ENCODE measurements around the gene WBP2.
"Not testable (repeated sequence)": the region's sequence is repeated elsewhere in the genome, so short reads cannot be mapped to it uniquely, and the experiment has no call there.

WBP2 gene

DNA sequence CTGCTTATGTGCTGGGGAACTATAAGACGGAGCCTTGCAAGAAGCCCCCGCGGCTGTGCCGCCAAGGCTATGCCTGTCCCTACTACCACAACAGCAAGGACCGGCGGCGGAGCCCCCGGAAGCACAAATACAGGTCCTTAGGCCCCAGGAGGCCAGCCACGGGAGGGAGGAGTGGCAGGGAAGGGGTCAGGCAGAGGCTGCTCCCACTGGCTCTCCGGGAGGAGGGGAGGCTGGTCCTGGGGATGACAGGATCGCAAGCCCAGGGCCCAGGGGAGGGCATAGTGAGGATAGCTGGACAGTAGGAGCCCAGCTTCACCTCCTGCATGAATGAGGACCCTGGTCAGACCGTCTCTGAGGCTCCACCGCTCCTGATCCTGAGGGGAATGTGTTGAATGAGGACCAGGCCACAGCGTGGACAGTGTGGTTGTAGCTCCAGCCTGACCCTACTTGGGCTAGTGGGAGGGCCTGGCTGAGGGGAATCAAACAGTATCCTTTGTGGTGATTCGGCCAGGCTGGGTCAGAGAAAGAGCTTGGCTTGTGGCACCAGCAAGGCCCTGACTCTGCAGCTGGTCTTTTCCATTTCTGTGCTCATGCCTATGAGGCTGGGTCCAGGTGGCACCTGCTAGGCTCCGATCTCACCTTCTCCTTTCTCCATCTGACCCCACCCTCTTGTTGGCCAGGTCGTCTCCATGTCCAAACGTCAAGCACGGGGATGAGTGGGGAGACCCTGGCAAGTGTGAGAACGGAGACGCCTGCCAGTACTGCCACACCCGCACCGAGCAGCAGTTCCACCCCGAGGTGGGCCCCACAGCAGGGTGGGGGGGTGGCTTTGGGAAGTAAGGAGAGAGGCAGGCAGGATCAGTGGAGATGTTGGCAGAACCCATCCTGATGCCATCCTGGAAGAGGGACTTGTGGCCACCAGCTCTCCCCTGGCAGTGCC lies 41.8 kb downstream of the WBP2 start:
- DNase-seq (ENCODE audit: low read depth), result no peak

DNA sequence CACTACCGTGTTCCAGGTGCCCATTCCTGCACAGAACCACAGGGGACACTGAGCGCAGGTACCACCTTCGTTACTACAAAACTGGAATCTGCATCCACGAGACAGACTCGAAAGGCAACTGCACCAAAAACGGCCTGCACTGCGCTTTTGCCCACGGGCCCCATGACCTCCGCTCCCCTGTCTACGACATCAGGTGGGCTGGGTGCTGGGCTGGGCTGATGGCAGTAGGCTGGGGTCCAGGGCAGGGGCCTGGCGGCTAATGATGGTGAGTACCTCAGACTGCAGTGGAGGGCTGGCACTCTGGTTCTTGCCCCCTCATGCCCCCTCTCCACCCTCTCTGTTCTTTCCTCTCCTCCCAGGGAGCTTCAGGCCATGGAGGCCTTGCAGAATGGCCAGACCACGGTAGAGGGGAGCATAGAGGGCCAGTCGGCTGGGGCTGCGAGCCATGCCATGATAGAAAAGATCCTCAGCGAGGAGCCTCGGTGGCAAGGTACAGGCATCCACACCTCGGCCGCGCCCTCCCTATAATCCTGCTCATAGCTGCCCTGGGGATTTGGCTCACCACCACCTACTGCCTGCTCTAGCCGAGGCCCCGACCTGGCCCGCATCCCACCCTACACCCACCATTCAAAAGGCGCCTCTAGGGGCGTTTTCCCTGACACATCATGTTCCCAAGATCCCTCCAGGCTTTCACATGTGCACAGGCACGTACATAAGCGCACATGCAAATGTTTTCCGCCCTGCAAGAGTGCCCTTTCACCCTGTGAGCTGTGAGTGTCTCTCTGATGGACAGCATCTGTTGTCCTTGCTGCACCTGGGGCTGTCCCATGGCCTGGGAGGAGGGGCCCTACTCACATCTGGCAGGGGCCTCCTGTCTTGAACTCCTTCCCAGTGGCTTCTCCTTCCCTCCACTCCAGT lies 42.8 kb downstream of the WBP2 start:
- no peak for DNase-seq (ENCODE audit: low read depth)

DNA sequence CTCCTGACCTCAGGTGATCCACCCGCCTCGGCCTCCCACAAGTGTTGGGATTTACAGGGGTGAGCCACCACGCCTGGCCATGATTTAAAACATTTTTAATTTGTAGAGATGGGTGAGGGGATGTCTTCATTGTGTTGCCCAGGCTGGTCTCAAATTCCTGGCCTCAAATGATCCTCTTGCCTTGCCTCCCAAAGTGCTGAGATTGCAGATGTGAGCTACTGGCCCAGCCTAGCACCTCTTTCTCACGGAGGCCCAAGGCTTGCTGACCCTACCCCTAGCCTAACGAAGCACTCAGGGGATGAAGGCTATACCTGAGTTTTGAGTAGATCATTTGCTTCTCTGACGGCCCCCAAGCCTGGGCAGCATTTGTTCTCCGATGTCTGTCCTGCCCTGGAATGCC lies 44.0 kb downstream of the WBP2 start:
- DNase-seq (ENCODE audit: low read depth), result no peak

DNA sequence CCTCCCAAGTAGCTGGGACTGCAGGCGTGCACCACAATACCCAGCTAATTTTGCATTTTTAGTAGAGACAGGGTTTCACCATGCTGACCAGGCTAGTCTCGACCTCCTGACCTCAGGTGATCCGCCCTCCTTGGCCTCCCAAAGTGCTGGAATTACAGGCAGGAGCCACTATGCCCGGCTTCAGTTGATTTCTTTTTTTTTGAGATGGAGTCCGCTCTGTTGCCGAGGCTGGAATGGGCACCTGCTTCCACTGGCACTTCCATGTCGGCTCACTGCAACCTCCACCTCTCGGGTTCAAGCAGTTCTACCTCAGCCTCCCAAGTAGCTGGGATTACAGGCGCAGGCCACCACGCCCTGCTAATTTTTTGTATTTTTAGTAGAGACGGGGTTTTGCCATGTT lies 44.4 kb downstream of the WBP2 start:
- DNase-seq (ENCODE audit: low read depth), result not testable (repeated sequence)

DNA sequence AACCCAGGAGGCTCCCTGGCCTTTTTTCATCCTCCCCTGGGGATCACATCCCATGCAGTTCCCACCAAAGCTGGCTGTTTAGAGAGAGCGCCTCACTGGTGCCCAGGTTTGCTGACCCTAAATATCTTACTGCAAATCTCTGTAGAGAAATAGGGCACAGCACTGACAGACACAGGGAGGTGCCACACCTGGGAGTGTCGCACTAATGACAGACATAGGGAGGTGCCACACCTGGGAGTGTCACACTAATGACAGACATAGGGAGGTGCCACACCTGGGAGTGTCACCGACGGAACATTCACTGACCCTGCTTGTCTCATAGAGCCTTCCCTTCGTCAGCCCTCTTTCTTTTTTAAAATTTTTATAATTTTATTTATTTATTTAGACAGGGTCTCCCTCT lies 44.9 kb downstream of the WBP2 start:
- DNase-seq (ENCODE audit: low read depth), result no peak

DNA sequence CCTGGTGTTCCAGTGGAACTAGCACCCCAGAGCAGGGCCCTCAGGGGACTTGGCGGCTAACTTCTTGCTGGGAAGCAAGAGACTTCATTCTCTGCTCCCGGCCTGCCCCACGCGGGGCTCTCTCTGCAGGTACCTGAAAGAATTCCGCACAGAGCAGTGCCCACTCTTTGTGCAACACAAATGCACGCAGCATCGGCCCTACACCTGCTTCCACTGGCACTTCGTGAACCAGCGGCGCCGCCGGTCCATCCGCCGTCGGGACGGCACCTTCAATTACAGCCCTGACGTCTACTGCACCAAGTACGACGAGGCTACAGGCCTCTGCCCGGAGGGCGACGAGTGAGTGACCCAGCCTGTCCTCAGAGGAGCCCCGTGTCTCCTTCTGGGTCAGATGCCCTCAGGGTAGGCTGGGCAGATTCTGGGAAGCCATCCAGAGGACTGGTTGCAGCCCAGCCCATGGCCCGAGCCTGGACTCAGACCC lies 45.5 kb downstream of the WBP2 start:
- no peak for DNase-seq (ENCODE audit: low read depth)

DNA sequence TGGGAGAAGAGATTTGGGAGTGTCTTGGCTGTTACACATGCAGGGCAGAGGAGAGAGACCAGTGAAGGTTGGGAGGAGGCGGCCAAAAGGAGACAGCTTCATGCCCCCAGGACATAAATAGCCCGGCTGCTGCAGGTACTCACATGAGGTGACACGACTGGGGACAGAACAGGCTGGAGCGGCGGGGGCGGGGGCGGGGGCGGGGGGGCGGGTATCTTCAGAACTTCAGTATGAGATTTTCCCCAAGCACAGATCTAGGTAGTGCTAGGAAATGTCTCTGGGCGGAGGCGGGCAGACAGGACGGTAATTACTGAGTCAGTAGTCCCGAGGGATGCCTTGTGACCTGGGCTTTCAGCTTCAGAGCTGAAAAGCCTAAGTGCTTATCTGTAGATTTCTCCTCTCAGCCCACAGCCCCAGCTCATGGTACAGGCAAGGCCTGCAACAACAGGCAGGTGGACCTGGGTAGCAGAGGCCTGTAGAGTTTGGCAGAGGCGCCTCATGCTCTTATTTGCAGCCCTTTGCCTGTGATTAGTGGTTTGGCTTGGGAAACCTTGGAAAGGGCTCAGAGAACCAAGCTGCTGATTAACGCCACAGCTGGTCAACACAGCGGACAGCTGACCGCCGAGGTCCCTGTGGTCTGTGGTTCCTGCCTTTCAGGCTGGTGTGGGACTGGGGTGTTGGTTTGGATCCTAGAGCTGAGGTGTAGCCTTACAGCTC lies 46.1 kb downstream of the WBP2 start:
- no peak for DNase-seq (ENCODE audit: low read depth)

DNA sequence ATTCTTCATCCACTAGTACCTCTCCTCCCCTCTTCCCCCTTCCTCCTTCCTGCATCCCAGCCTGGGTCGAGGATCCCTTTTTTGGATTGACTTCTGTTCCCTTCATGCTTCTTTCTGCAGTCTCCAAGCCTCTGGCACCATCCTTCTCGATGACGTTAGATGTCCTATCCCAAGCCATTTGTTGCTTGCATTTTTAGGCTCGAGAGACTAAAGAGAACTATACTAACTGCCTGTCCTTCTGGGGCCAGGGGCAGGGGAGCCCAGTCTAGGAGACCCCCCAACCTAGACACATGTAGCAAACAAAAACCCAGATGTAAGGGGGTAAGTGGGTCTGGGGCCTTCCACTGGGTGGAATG lies 46.6 kb downstream of the WBP2 start:
- no peak for DNase-seq (ENCODE audit: low read depth)

DNA sequence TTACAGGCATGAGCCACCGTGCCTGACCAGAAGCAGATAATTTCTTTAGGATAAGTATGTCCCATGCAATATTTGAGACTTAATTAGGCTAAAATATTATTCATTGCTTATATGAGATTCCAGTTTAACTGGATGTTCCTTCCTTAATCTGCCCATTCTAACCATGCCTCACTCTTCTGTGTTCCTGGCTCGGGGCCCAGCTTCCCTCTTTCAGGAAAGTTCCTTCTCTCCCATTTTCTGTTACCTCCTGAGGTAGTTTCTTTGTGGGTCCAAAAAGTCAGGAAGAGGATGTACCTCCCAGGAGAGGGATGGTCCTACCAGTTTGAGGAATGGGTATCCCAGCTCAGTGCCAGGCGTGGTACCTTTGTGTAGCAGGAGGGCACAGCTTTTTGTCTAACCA lies 47.3 kb downstream of the WBP2 start:
- DNase-seq (ENCODE audit: low read depth), result no peak

DNA sequence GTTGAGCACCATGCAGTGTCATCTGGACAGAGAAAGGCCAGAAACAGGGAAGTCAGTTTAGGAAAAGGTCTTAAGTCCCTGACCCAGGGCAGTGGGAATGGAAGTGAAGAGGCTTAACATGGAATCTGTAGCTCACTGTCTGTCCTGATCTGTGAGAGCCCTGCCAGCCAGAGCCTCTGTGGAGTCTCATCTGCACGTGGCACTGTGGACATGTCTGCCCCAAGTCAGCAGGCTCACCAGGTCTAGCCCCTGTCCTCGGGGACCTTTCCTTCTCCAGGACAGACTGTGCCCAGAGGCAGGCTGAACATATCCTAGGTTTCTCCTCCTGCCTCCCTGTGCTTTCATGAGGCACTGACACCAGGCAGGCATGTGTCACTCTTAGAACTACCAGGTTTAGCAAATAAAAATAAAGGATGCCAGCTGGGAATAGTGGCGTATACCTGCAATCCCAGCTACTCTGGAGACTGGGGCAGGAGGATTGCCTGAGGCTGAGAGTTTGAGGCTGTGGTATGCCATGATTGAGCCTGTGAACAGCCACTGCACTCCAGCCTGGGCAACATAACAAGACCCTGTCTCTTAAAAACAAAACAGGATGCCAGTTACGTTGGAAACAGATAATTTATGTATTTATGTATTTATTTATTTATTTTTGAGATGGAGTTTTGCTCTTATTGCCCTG lies 48.2 kb downstream of the WBP2 start:
- no peak for DNase-seq (ENCODE audit: low read depth)

DNA sequence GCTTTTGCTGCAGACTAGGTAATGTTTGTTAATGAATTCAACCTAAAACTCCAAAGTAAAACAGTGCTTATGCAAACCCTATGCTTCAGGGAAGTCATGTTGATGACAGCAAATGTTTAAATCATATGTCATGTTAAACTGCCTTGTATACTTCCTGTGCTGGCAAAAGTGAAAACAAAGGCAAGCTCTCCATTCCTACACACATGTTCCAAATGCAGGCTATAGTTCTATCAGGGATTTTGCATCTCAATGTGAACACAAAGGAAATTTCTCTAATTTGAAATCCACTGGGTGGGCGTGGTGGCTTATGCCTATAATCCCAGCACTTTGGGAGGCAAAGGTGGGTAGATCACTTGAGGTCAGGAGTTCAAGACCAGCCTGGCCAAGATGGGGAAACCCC lies 51.3 kb downstream of the WBP2 start:
- no peak for DNase-seq (ENCODE audit: low read depth)

DNA sequence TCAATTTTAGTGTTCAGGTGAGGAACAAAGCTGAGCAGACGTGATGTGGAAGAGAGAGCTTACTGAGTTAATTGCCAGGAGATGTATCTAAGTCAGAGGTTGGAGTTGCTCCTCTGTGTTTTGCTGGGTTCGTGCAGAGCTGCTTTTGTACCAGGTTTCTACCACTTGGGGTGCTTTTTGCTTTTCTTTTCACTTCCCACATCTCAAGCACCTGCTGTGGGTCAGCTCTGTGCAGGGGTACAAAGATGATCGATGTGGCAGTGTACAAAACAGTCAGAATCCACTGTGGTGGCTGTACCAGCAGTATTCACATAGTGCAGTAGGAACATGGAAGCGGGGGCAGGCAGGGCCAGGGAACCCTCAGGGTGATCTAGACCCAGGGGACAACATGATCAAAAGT lies 55.7 kb downstream of the WBP2 start:
- no peak for DNase-seq (ENCODE audit: low read depth)

DNA sequence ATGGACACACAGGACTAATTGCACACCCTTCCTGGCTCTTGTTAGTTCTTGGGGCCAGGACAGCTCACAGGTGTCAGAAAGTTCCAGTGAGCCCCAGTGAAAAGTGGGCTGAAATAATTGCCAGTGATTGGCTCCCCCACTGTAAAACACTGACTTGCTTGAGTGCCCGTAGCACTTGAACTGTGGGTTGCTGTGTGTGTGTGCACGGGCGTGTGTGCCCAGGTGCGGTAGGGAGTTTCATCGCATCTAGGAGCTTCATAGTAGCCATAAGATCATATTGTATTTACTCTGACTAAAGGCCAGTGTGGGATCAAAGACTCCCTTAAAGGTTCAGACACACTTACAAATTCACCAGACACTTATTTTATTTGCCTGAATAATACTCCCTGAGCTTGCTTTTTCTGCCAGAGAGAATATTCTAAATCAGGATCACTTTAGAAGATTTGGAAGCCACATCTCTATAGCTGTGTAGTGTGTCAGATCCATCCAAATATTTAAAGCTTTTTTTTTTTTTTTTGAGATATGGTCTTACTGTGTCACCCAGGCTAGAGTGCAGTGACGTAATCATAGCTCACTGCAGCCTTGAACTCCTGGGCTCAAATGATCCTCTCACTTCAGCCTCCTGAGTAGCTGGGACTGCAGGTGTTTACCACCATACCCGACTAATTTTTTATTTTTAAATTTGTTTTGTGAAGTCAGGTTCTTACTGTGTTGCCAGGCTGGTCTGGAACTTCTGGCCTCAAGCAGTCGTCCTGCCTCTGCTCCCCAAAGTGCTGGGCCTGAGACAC lies 59.1 kb downstream of the WBP2 start:
- DNase-seq (ENCODE audit: low read depth), result no peak
